ENCODE results near the gene PKP2. TPM values are rescaled to one million over a fixed set of nuclear protein-coding genes. Genes with fewer than 3 reads are reported as not detected.

Gene PKP2
- total RNA-seq, 2 experiments from 2014 or later = 0.22 to 0.31 TPM

- Histone ChIP-seq H3K4me1 (ENCODE audit: insufficient read depth, low read length) (no peaks in the 10 kb centered on the region), H3K27me3 (ENCODE audit: control insufficient read depth in 1 of 2, insufficient read depth in 2 of 2, low read length in 2 of 2) (no peaks in the 10 kb centered on the region), H3K27ac (ENCODE audit: low read depth in 1 of 2, low read length in 2 of 2) (no peak overlapping the region), H3K9me3 (ENCODE audit: control insufficient read depth in 1 of 2, insufficient read depth in 1 of 2, low read length in 2 of 2) (no peaks in the 10 kb centered on the region), H3K4me3 (ENCODE audit: low read length) (no peak overlapping the region), H3K36me3 (ENCODE audit: insufficient read depth, low read length) (no peaks in the 10 kb centered on the region)
- Mint-ChIP-seq H3K27me3 (peaks cover 13% of the 10 kb centered on the region), H3K36me3 (ENCODE audit: low read depth) (no peaks in the 10 kb centered on the region), H3K4me3 (no peak overlapping the region), H3K27ac (no peak overlapping the region), H3K9me3 (no peaks in the 10 kb centered on the region), H3K4me1 (ENCODE audit: low read depth) (no peaks in the 10 kb centered on the region)
- DNase-seq = no peak
- no peak for TF ChIP-seq CTCF (IDR thresholded peaks at IDR 0.05)
- POLR2A ChIA-PET = no interaction called here
- CTCF ChIA-PET = no interaction called here
- ATAC-seq (ENCODE audit: poor library complexity) = no peak
- intact Hi-C loops (cut with DNase I, micrococcal nuclease) = no loop called here
Measured at GRCh38 chr12:32921397-32921796, 24.8 kb upstream of the PKP2 start.

GRCh38 chr12:32920506-32921085 lies 24.0 kb upstream of the PKP2 start:
- no peak for TF ChIP-seq CTCF (IDR thresholded peaks at IDR 0.05)
- Mint-ChIP-seq H3K36me3 (ENCODE audit: low read depth) (no peaks in the 10 kb centered on the region), H3K4me1 (ENCODE audit: low read depth) (no peaks in the 10 kb centered on the region), H3K27me3 (peaks cover 18% of the 10 kb centered on the region), H3K27ac (no peak overlapping the region), H3K9me3 (no peaks in the 10 kb centered on the region), H3K4me3 (no peak overlapping the region)
- no peaks in the 10 kb centered on the region for H3K27me3 ChIP-seq (ENCODE audit: control insufficient read depth in 1 of 2, insufficient read depth in 2 of 2, low read length in 2 of 2)
- intact Hi-C loops (cut with DNase I, micrococcal nuclease) = no loop called here
- H3K4me1 ChIP-seq (ENCODE audit: insufficient read depth, low read length) = no peaks in the 10 kb centered on the region
- H3K36me3 ChIP-seq (ENCODE audit: insufficient read depth, low read length) = no peaks in the 10 kb centered on the region
- H3K27ac ChIP-seq (ENCODE audit: low read depth in 1 of 2, low read length in 2 of 2) = no peak overlapping the region
- no peak for DNase-seq
- H3K9me3 ChIP-seq (ENCODE audit: control insufficient read depth in 1 of 2, insufficient read depth in 1 of 2, low read length in 2 of 2) = no peaks in the 10 kb centered on the region
- no peak overlapping the region for H3K4me3 ChIP-seq (ENCODE audit: low read length)
- CTCF ChIA-PET = no interaction called here
- POLR2A ChIA-PET = no interaction called here
- no peak for ATAC-seq (ENCODE audit: poor library complexity)

GRCh38 chr12:32918890-32919801 lies 22.6 kb upstream of the PKP2 start:
- intact Hi-C loops (cut with DNase I, micrococcal nuclease) = loop anchor here (1.0 to 5.0 kb wide), 2 partner anchors 162 to 163 kb away; partner anchors contain the start of gene YARS2 (in 1 of the 2)
- ChIA-PET CTCF (no interaction called here), POLR2A (interaction anchor here (1.2 kb wide), 1 partner anchor 23 kb away, joined by 3 read pairs; the partner anchor contains the start of gene PKP2)
- no peaks in the 10 kb centered on the region for H3K4me1 Mint-ChIP-seq (ENCODE audit: low read depth)
- no peaks in the 10 kb centered on the region for H3K36me3 Mint-ChIP-seq (ENCODE audit: low read depth)
- H3K27ac ChIP-seq (ENCODE audit: low read depth in 1 of 2, low read length in 2 of 2) = no peak overlapping the region
- H3K27me3 Mint-ChIP-seq = peaks cover 27% of the 10 kb centered on the region
- H3K9me3 Mint-ChIP-seq = no peaks in the 10 kb centered on the region
- no peak overlapping the region for H3K4me3 Mint-ChIP-seq
- peak; percentile 20 for TF ChIP-seq CTCF (IDR thresholded peaks at IDR 0.05)
- no peaks in the 10 kb centered on the region for H3K4me1 ChIP-seq (ENCODE audit: insufficient read depth, low read length)
- no peak overlapping the region for H3K4me3 ChIP-seq (ENCODE audit: low read length)
- no peak overlapping the region for H3K27ac Mint-ChIP-seq
- H3K36me3 ChIP-seq (ENCODE audit: insufficient read depth, low read length) = no peaks in the 10 kb centered on the region
- H3K9me3 ChIP-seq (ENCODE audit: control insufficient read depth in 1 of 2, insufficient read depth in 1 of 2, low read length in 2 of 2) = no peaks in the 10 kb centered on the region
- ATAC-seq (ENCODE audit: poor library complexity) (no peak), DNase-seq (peak in 2 of 14 experiments; percentile 11 to 13)
- no peaks in the 10 kb centered on the region for H3K27me3 ChIP-seq (ENCODE audit: control insufficient read depth in 1 of 2, insufficient read depth in 2 of 2, low read length in 2 of 2)

Measured in CD4-positive, alpha-beta T cell (primary cell).